ENCODE data around the gene BRIP1. TPM values are rescaled to one million over a fixed set of nuclear protein-coding genes. Genes with fewer than 3 reads are reported as not detected.

Gene BRIP1
- total and polyA plus RNA-seq, 2 donors (not counting 1 experiment from before 2014, with no cell fraction given), result 4.0 to 8.1 TPM

DNA sequence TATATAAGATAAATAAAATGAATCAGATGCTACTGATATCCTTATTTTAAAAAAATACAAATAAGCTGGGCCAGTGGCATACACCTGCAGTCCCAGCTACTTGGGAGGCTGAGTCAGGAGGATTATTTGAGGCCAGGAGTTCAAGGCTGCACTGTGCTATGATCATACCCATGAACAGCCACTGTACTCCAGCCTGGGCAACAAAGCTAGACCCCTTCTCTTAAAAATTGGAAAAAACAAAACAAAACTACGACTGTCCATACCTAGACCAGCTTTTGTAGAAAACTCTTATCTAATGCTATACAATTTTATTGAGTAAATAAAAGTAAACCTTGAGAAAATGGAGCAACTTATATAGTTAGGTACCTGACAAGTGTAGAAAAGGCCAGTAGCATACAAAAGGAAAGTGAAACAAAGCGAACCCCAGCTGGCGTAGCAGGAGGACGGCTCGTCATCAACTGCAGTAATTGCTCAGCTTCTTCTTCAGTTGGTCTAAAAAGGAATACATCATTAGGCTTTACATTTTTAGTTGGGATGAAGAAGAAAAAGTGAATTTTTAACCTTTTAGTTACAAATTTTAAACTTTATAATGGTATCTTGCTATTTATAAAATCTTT, 40.9 kb upstream of the BRIP1 start:
- Histone ChIP-seq H3K4me2 (ENCODE audit: extremely low read depth, insufficient read depth, low read length) (no peak overlapping the region), H3K4me3 (replicated peaks in 1 of 4; ENCODE audit: control extremely low read depth in 1 of 4, insufficient read depth in 1 of 4, low read depth in 3 of 4, low read length in 4 of 4) (no peak overlapping the region), H3K9me3 (ENCODE audit: control insufficient read depth, insufficient read depth, low read depth, low read length) (no peaks in the 10 kb centered on the region), H3K4me1 (ENCODE audit: control insufficient read depth, extremely low read depth, insufficient read depth, low read length) (no peaks in the 10 kb centered on the region), H3K27me3 (ENCODE audit: control insufficient read depth, insufficient read depth, low read length) (no peaks in the 10 kb centered on the region), H4K20me1 (ENCODE audit: control insufficient read depth, extremely low read depth, insufficient read depth, low read length) (no peaks in the 10 kb centered on the region), H3K9ac (ENCODE audit: insufficient read depth, low read length) (no peak overlapping the region), H3K27ac (ENCODE audit: insufficient read depth, low read length) (no peak overlapping the region), H3K36me3 (ENCODE audit: control insufficient read depth, insufficient read depth, low read length) (peaks cover 3% of the 10 kb centered on the region), H2AFZ (ENCODE audit: low read length) (no peak overlapping the region), H3K79me2 (ENCODE audit: control insufficient read depth, insufficient read depth, low read length) (no peaks in the 10 kb centered on the region)
- TF ChIP-seq, protein P1, sequence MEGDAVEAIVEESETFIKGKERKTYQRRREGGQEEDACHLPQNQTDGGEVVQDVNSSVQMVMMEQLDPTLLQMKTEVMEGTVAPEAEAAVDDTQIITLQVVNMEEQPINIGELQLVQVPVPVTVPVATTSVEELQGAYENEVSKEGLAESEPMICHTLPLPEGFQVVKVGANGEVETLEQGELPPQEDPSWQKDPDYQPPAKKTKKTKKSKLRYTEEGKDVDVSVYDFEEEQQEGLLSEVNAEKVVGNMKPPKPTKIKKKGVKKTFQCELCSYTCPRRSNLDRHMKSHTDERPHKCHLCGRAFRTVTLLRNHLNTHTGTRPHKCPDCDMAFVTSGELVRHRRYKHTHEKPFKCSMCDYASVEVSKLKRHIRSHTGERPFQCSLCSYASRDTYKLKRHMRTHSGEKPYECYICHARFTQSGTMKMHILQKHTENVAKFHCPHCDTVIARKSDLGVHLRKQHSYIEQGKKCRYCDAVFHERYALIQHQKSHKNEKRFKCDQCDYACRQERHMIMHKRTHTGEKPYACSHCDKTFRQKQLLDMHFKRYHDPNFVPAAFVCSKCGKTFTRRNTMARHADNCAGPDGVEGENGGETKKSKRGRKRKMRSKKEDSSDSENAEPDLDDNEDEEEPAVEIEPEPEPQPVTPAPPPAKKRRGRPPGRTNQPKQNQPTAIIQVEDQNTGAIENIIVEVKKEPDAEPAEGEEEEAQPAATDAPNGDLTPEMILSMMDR (conservative IDR thresholded peaks at IDR 0.05 in 1 of 2, IDR thresholded peaks at IDR 0.05 in 1 of 2; ENCODE audit: low read depth in 1 of 2, low read length in 2 of 2), result no peak
- TF ChIP-seq EZH2 (IDR thresholded peaks at IDR 0.05; ENCODE audit: low read length, missing control alignments), result no peak
- no peak for DNase-seq (ENCODE audit: low read depth in 2 of 2)

DNA sequence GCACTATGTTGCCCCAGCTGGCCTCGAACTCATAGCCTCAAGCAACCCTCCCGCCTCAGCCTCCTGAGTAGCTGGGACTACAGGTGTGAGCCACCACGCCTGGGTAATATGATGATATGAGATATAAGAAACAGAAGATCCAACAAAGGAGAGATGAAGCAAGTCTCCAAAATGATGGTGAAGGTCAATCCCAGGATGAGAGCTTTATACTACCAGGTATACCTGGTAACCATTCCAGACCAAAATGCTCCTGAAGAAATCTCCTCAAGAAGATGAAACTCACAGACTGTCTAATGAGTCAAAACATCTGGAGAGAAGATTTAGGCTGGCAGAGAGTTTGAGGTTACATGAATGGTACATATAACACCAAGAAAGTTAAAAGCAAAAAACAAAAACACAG, 39.9 kb upstream of the BRIP1 start:
- Histone ChIP-seq H3K27me3 (ENCODE audit: control insufficient read depth, insufficient read depth, low read length) (no peaks in the 10 kb centered on the region), H3K4me1 (ENCODE audit: control insufficient read depth, extremely low read depth, insufficient read depth, low read length) (no peaks in the 10 kb centered on the region), H3K4me2 (ENCODE audit: extremely low read depth, insufficient read depth, low read length) (no peak overlapping the region), H3K79me2 (ENCODE audit: control insufficient read depth, insufficient read depth, low read length) (no peaks in the 10 kb centered on the region), H3K9ac (ENCODE audit: insufficient read depth, low read length) (no peak overlapping the region), H4K20me1 (ENCODE audit: control insufficient read depth, extremely low read depth, insufficient read depth, low read length) (no peaks in the 10 kb centered on the region), H2AFZ (ENCODE audit: low read length) (no peak overlapping the region), H3K36me3 (ENCODE audit: control insufficient read depth, insufficient read depth, low read length) (peaks cover 3% of the 10 kb centered on the region), H3K4me3 (replicated peaks in 1 of 4; ENCODE audit: control extremely low read depth in 1 of 4, insufficient read depth in 1 of 4, low read depth in 3 of 4, low read length in 4 of 4) (no peak overlapping the region), H3K27ac (ENCODE audit: insufficient read depth, low read length) (no peak overlapping the region), H3K9me3 (ENCODE audit: control insufficient read depth, insufficient read depth, low read depth, low read length) (no peaks in the 10 kb centered on the region)
- TF ChIP-seq, protein P1 (conservative IDR thresholded peaks at IDR 0.05 in 1 of 2, IDR thresholded peaks at IDR 0.05 in 1 of 2; ENCODE audit: low read depth in 1 of 2, low read length in 2 of 2), result no peak
- TF ChIP-seq EZH2 (IDR thresholded peaks at IDR 0.05; ENCODE audit: low read length, missing control alignments), result no peak
- no peak for DNase-seq (ENCODE audit: low read depth in 2 of 2)

DNA sequence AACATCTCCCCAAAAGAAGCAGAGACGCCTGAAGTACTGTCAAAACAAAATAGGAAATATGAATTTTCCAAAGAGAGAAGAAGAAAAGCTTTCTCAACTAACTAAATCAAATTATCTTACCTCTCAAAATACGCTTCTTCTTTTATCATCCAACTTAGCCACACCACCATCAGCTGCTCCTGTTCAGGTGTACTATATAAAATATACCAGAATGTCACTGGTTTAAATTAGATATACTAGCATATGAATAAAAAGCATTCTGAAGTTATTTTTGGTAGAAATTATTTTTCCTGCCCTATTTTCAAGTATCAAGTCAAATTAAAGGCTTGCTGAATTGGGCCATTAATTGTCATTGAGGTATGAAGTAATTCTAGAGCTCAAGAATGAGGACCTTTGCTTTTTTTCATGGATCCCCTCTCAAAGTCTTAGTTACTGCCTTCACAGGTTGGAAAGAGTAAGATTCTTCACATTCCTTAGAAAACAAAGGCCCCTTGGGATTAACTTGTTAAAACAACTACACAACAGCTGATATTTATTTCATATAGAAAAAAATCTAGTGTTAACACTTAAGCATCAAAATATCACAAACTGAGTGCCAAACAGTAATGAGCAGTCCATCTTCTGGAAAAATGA, 34.3 kb upstream of the BRIP1 start:
- Histone ChIP-seq H3K4me3 (replicated peaks in 1 of 4; ENCODE audit: control extremely low read depth in 1 of 4, insufficient read depth in 1 of 4, low read depth in 3 of 4, low read length in 4 of 4) (no peak overlapping the region), H3K27ac (ENCODE audit: insufficient read depth, low read length) (no peak overlapping the region), H3K36me3 (ENCODE audit: control insufficient read depth, insufficient read depth, low read length) (no peaks in the 10 kb centered on the region), H3K27me3 (ENCODE audit: control insufficient read depth, insufficient read depth, low read length) (no peaks in the 10 kb centered on the region), H2AFZ (ENCODE audit: low read length) (no peak overlapping the region), H3K79me2 (ENCODE audit: control insufficient read depth, insufficient read depth, low read length) (no peaks in the 10 kb centered on the region), H3K9me3 (ENCODE audit: control insufficient read depth, insufficient read depth, low read depth, low read length) (no peaks in the 10 kb centered on the region), H3K4me2 (ENCODE audit: extremely low read depth, insufficient read depth, low read length) (no peak overlapping the region), H4K20me1 (ENCODE audit: control insufficient read depth, extremely low read depth, insufficient read depth, low read length) (no peaks in the 10 kb centered on the region), H3K9ac (ENCODE audit: insufficient read depth, low read length) (no peak overlapping the region), H3K4me1 (ENCODE audit: control insufficient read depth, extremely low read depth, insufficient read depth, low read length) (no peaks in the 10 kb centered on the region)
- TF ChIP-seq, protein P1 (conservative IDR thresholded peaks at IDR 0.05 in 1 of 2, IDR thresholded peaks at IDR 0.05 in 1 of 2; ENCODE audit: low read depth in 1 of 2, low read length in 2 of 2), result no peak
- no peak for TF ChIP-seq EZH2 (IDR thresholded peaks at IDR 0.05; ENCODE audit: low read length, missing control alignments)
- DNase-seq (ENCODE audit: low read depth in 2 of 2), result no peak
